ENCODE data around the gene USP16.
"Not testable (repeated sequence)": the region's sequence is repeated elsewhere in the genome, so short reads cannot be mapped to it uniquely, and the experiment has no call there.

Gene USP16

GRCh38 chr21:28982637-28983036, 41.8 kb upstream of the USP16 start:
- H3K4me3 ChIP-seq (ENCODE audit: low read length): no peak overlapping the region
- no peaks in the 10 kb centered on the region for H3K4me1 ChIP-seq (ENCODE audit: low read length)
- H3K9me3 ChIP-seq (replicated peaks; ENCODE audit: insufficient read depth, low read length): no peaks in the 10 kb centered on the region
- H3K9me2 ChIP-seq (replicated peaks; ENCODE audit: insufficient read depth, low read length): no peaks in the 10 kb centered on the region
- no peaks in the 10 kb centered on the region for H3F3A ChIP-seq (ENCODE audit: insufficient read depth, low read length)
- H3K27me3 ChIP-seq (replicated peaks; ENCODE audit: insufficient read depth, low read length): no peaks in the 10 kb centered on the region
- TF ChIP-seq EZH2phosphoT487 (IDR thresholded peaks at IDR 0.05; ENCODE audit: low read length) (no peak), CTCF (IDR thresholded peaks at IDR 0.05; ENCODE audit: low read length) (no peak), EZH2 (optimal IDR thresholded peaks at IDR 0.05; ENCODE audit: low read depth, low read length) (no peak)
- peaks cover 3% of the 10 kb centered on the region for H3K36me3 ChIP-seq (replicated peaks; ENCODE audit: insufficient read depth, low read length)
- H3K9ac ChIP-seq (ENCODE audit: low read length): no peak overlapping the region
- H3K79me2 ChIP-seq (ENCODE audit: low read length): peaks cover 10% of the 10 kb centered on the region
- no peaks in the 10 kb centered on the region for H4K20me1 ChIP-seq (ENCODE audit: insufficient read depth, low read length)
- H2AFZ ChIP-seq (ENCODE audit: low read length): no peak overlapping the region
- H3K27ac ChIP-seq (ENCODE audit: low read length): no peak overlapping the region
- no peak overlapping the region for H3K4me2 ChIP-seq (ENCODE audit: low read depth, low read length)
- no peak for DNase-seq

- no peak overlapping the region for H3K9ac ChIP-seq (ENCODE audit: low read length)
- peaks cover 48% of the 10 kb centered on the region for H3K79me2 ChIP-seq (ENCODE audit: low read length)
- H3F3A ChIP-seq (ENCODE audit: insufficient read depth, low read length): no peaks in the 10 kb centered on the region
- H4K20me1 ChIP-seq (ENCODE audit: insufficient read depth, low read length): no peaks in the 10 kb centered on the region
- H2AFZ ChIP-seq (ENCODE audit: low read length): no peak overlapping the region
- H3K4me2 ChIP-seq (ENCODE audit: low read depth, low read length): no peak overlapping the region
- H3K9me3 ChIP-seq (replicated peaks; ENCODE audit: insufficient read depth, low read length): no peaks in the 10 kb centered on the region
- H3K27ac ChIP-seq (ENCODE audit: low read length): no peak overlapping the region
- peaks cover 3% of the 10 kb centered on the region for H3K36me3 ChIP-seq (replicated peaks; ENCODE audit: insufficient read depth, low read length)
- H3K27me3 ChIP-seq (replicated peaks; ENCODE audit: insufficient read depth, low read length): no peaks in the 10 kb centered on the region
- no peak for DNase-seq
- H3K4me3 ChIP-seq (ENCODE audit: low read length): no peak overlapping the region
- no peaks in the 10 kb centered on the region for H3K9me2 ChIP-seq (replicated peaks; ENCODE audit: insufficient read depth, low read length)
- no peak for TF ChIP-seq CTCF (IDR thresholded peaks at IDR 0.05; ENCODE audit: low read length)
- no peak for TF ChIP-seq EZH2 (optimal IDR thresholded peaks at IDR 0.05; ENCODE audit: low read depth, low read length)
- no peak for TF ChIP-seq EZH2phosphoT487 (IDR thresholded peaks at IDR 0.05; ENCODE audit: low read length)
- 0 out of 2 replicates have a peak, but pooled peaks cover 5% of the 10 kb centered on the region for H3K4me1 ChIP-seq (ENCODE audit: low read length)
Observed at GRCh38 chr21:28986677-28987076, 37.8 kb upstream of the USP16 start.

GRCh38 chr21:28988146-28988545, 36.3 kb upstream of the USP16 start:
- not testable (repeated sequence) for H3K9me3 ChIP-seq (replicated peaks; ENCODE audit: insufficient read depth, low read length); H3K27ac ChIP-seq (ENCODE audit: low read length); H3K4me2 ChIP-seq (ENCODE audit: low read depth, low read length); H3K4me1 ChIP-seq (ENCODE audit: low read length); H3K27me3 ChIP-seq (replicated peaks; ENCODE audit: insufficient read depth, low read length); H3K36me3 ChIP-seq (replicated peaks; ENCODE audit: insufficient read depth, low read length); H4K20me1 ChIP-seq (ENCODE audit: insufficient read depth, low read length); H3F3A ChIP-seq (ENCODE audit: insufficient read depth, low read length); DNase-seq; H3K9me2 ChIP-seq (replicated peaks; ENCODE audit: insufficient read depth, low read length); H2AFZ ChIP-seq (ENCODE audit: low read length); H3K9ac ChIP-seq (ENCODE audit: low read length); H3K4me3 ChIP-seq (ENCODE audit: low read length)
- peaks cover 57% of the 10 kb centered on the region for H3K79me2 ChIP-seq (ENCODE audit: low read length)

GRCh38 chr21:28991861-28992525, 32.5 kb upstream of the USP16 start:
- H3K36me3 ChIP-seq (replicated peaks; ENCODE audit: insufficient read depth, low read length): no peaks in the 10 kb centered on the region
- DNase-seq: peak; percentile 18
- no peaks in the 10 kb centered on the region for H4K20me1 ChIP-seq (ENCODE audit: insufficient read depth, low read length)
- H2AFZ ChIP-seq (ENCODE audit: low read length): peak overlapping the region; percentile 86
- H3K27ac ChIP-seq (ENCODE audit: low read length): peak overlapping the region; percentile 79
- peak overlapping the region; percentile 97 for H3K4me3 ChIP-seq (ENCODE audit: low read length)
- peaks cover 13% of the 10 kb centered on the region for H3K4me1 ChIP-seq (ENCODE audit: low read length)
- H3K9me2 ChIP-seq (replicated peaks; ENCODE audit: insufficient read depth, low read length): no peaks in the 10 kb centered on the region
- H3F3A ChIP-seq (ENCODE audit: insufficient read depth, low read length): peaks cover 9% of the 10 kb centered on the region
- peaks cover 53% of the 10 kb centered on the region for H3K79me2 ChIP-seq (ENCODE audit: low read length)
- no peaks in the 10 kb centered on the region for H3K9me3 ChIP-seq (replicated peaks; ENCODE audit: insufficient read depth, low read length)
- peak overlapping the region; percentile 80 for H3K9ac ChIP-seq (ENCODE audit: low read length)
- no peaks in the 10 kb centered on the region for H3K27me3 ChIP-seq (replicated peaks; ENCODE audit: insufficient read depth, low read length)
- TF ChIP-seq EZH2 (optimal IDR thresholded peaks at IDR 0.05; ENCODE audit: low read depth, low read length) (no peak), EZH2phosphoT487 (IDR thresholded peaks at IDR 0.05; ENCODE audit: low read length) (no peak), CTCF (IDR thresholded peaks at IDR 0.05; ENCODE audit: low read length) (no peak)
- peak overlapping the region; percentile 90 for H3K4me2 ChIP-seq (ENCODE audit: low read depth, low read length)

Data from MM.1S (cell line).